ENCODE results near the gene EID3. TPM values are rescaled to one million over a fixed set of nuclear protein-coding genes. Genes with fewer than 3 reads are reported as not detected.
A peak's percentile ranks its signal among the peaks of the same experiment; 100 is the strongest.
"Not testable (repeated sequence)": the region's sequence is repeated elsewhere in the genome, so short reads cannot be mapped to it uniquely, and the experiment has no call there.

The EID3 gene
- total RNA-seq, 4 donors from 2014 or later: 0.51 to 3.4 (median 1.00) TPM

- Histone ChIP-seq H3K9me3 (no peaks in the 10 kb centered on the region), H3K4me3 (no peak overlapping the region), H3K4me1 (no peaks in the 10 kb centered on the region), H3K27me3 (no peaks in the 10 kb centered on the region), H3K36me3 (no peaks in the 10 kb centered on the region), H3K27ac (peak overlapping the region in 1 of 4 donors; percentile 39)
- DNase-seq (no peak), ATAC-seq (no peak)
- intact Hi-C loops (cut with DNase I; ENCODE audit: low total_unique reads) (no loop called here), in situ Hi-C loops (cut with MboI; ENCODE audit: low sequenced_read_pairs in 4 of 4) (no loop called here)
- TF ChIP-seq CTCF (IDR thresholded peaks at IDR 0.05 in 4 of 5, conservative IDR thresholded peaks at IDR 0.05 in 1 of 5) (no peak), POLR2A (IDR thresholded peaks at IDR 0.05) (no peak)
Measured at GRCh38 chr12:104263580-104264358, 39.8 kb upstream of the EID3 start.

GRCh38 chr12:104265436-104265835 is 38.1 kb upstream of the EID3 start:
- ATAC-seq; intact Hi-C loops (cut with DNase I; ENCODE audit: low total_unique reads); in situ Hi-C loops (cut with MboI; ENCODE audit: low sequenced_read_pairs in 4 of 4): not testable (repeated sequence)

GRCh38 chr12:104272938-104273337 is 30.6 kb upstream of the EID3 start:
- Histone ChIP-seq H3K36me3 (no peaks in the 10 kb centered on the region), H3K27me3 (no peaks in the 10 kb centered on the region), H3K27ac (no peak overlapping the region), H3K4me3 (no peak overlapping the region), H3K4me1 (no peaks in the 10 kb centered on the region), H3K9me3 (no peaks in the 10 kb centered on the region)
- TF ChIP-seq POLR2A (IDR thresholded peaks at IDR 0.05) (no peak), CTCF (IDR thresholded peaks at IDR 0.05 in 4 of 5, conservative IDR thresholded peaks at IDR 0.05 in 1 of 5) (no peak)
- intact Hi-C loops (cut with DNase I; ENCODE audit: low total_unique reads) (no loop called here), in situ Hi-C loops (cut with MboI; ENCODE audit: low sequenced_read_pairs in 4 of 4) (no loop called here)
- ATAC-seq (no peak), DNase-seq (no peak)

More at GRCh38 chr12:104265436-104265835, 38.1 kb upstream of the EID3 start:
- not testable (repeated sequence) for H3K27me3 ChIP-seq, H3K9me3 ChIP-seq, H3K27ac ChIP-seq, H3K4me3 ChIP-seq, DNase-seq, H3K36me3 ChIP-seq, H3K4me1 ChIP-seq

- Histone ChIP-seq H3K4me1 (no peaks in the 10 kb centered on the region), H3K36me3 (no peaks in the 10 kb centered on the region), H3K9me3 (no peaks in the 10 kb centered on the region), H3K27me3 (no peaks in the 10 kb centered on the region), H3K27ac (no peak overlapping the region), H3K4me3 (no peak overlapping the region)
- in situ Hi-C loops (cut with MboI; ENCODE audit: low sequenced_read_pairs in 4 of 4): no loop called here
- ATAC-seq (no peak), DNase-seq (no peak)
- intact Hi-C loops (cut with DNase I; ENCODE audit: low total_unique reads): no loop called here
- TF ChIP-seq POLR2A (IDR thresholded peaks at IDR 0.05): no peak
- TF ChIP-seq CTCF (IDR thresholded peaks at IDR 0.05 in 4 of 5, conservative IDR thresholded peaks at IDR 0.05 in 1 of 5): no peak
Measured at GRCh38 chr12:104273503-104273902, 30.0 kb upstream of the EID3 start.

- in situ Hi-C loops (cut with MboI; ENCODE audit: low sequenced_read_pairs in 4 of 4): loop anchor here in 1 of 4 donors (25.0 kb wide), 1 partner anchor 338 kb away; the partner anchor contains the start of gene HSP90B1
- Histone ChIP-seq H3K27me3 (no peaks in the 10 kb centered on the region), H3K4me1 (no peaks in the 10 kb centered on the region), H3K27ac (no peak overlapping the region), H3K36me3 (no peaks in the 10 kb centered on the region), H3K4me3 (no peak overlapping the region), H3K9me3 (no peaks in the 10 kb centered on the region)
- intact Hi-C loops (cut with DNase I; ENCODE audit: low total_unique reads): no loop called here
- TF ChIP-seq POLR2A (IDR thresholded peaks at IDR 0.05) (no peak), CTCF (IDR thresholded peaks at IDR 0.05 in 4 of 5, conservative IDR thresholded peaks at IDR 0.05 in 1 of 5) (no peak)
- ATAC-seq (no peak), DNase-seq (no peak)
Measured at GRCh38 chr12:104274811-104275210, 28.7 kb upstream of the EID3 start.

Measured in gastrocnemius medialis (tissue), 4 donors.